Thoracic aorta (tissue), 2 donors: ENCODE data around the gene SLC5A6. TPM values are rescaled to one million over a fixed set of nuclear protein-coding genes. Genes with fewer than 3 reads are reported as not detected.

ENCODE experiments used
- ATAC-seq: fragments of 150-250 bp; one replicate; pipeline ENCODE4 v1.8.0; 2017; ENCODE audit warnings: low read depth; ENCODE audit not compliant: insufficient number of reproducible peaks, low FRiP score
- DNase-seq: peaks from one replicate; pipeline ENCODE4 v3.0.0-alpha.2; 2020; ENCODE audit warnings: low spot score
- H3K27ac ChIP-seq, 2 donors: fragments of 200-600 bp; sonication (generic); 1 replicate in 1 of 2; 2 replicates in 1 of 2; pipeline ENCODE4 v1.5.1; 2016; ENCODE audit warnings: mild to moderate bottlenecking in 2 of 2, moderate library complexity in 2 of 2
- H3K27me3 ChIP-seq: fragments of 200-600 bp; sonication (generic); replicated peaks from 2 replicates; pipeline ENCODE4 v1.6.0; 2016; ENCODE audit warnings: mild to moderate bottlenecking; ENCODE audit not compliant: insufficient read depth
- H3K36me3 ChIP-seq: fragments of 200-600 bp; sonication (generic); one replicate; pipeline ENCODE4 v1.5.1; 2016
- H3K4me1 ChIP-seq, 2 donors: fragments of 200-600 bp; sonication (generic); 1 replicate in 1 of 2; 2 replicates in 1 of 2; pipeline versions ENCODE4 v1.5.1 to v1.6.0; 2016; ENCODE audit warnings: low read depth in 2 of 2, mild to moderate bottlenecking in 1 of 2; ENCODE audit not compliant: control insufficient read depth in 1 of 2
- H3K4me3 ChIP-seq: fragments of 200-600 bp; sonication (generic); 2 replicates; pipeline ENCODE4 v1.5.1; 2016; ENCODE audit warnings: mild to moderate bottlenecking
- H3K9me3 ChIP-seq: fragments of 200-600 bp; sonication (generic); 2 replicates; pipeline ENCODE4 v1.5.1; 2016
- CTCF ChIP-seq: fragments of 200-600 bp; sonication (generic); IDR thresholded peaks from one replicate; pipeline ENCODE4 v1.5.1; 2019; ENCODE audit warnings: antibody characterized with exemption
- total RNA-seq, 2 donors: library from RNA; depleted of rRNA; stranded (reverse); fragments of >200 nt; gene quantifications; one replicate each; pipeline versions ENCODE4 v1.1.0 to v1.2.3, GENCODE V29; 2016

The SLC5A6 gene
- total RNA-seq, 2 donors from 2014 or later = 26.0 to 51.2 TPM

GRCh38 chr2:27212626-27213471, 781 bp upstream of the SLC5A6 start:
- peaks cover 5% of the 10 kb centered on the region for H3K36me3 ChIP-seq
- H3K9me3 ChIP-seq = no peaks in the 10 kb centered on the region
- peaks cover 9 to 29% of the 10 kb centered on the region in 2 donors for H3K4me1 ChIP-seq
- TF ChIP-seq CTCF = no peak
- peak overlapping the region; percentile 89 to 96 for H3K27ac ChIP-seq
- DNase-seq = no peak
- H3K4me3 ChIP-seq = peak overlapping the region; percentile 87
- no peak for ATAC-seq
- no peaks in the 10 kb centered on the region for H3K27me3 ChIP-seq

DNA sequence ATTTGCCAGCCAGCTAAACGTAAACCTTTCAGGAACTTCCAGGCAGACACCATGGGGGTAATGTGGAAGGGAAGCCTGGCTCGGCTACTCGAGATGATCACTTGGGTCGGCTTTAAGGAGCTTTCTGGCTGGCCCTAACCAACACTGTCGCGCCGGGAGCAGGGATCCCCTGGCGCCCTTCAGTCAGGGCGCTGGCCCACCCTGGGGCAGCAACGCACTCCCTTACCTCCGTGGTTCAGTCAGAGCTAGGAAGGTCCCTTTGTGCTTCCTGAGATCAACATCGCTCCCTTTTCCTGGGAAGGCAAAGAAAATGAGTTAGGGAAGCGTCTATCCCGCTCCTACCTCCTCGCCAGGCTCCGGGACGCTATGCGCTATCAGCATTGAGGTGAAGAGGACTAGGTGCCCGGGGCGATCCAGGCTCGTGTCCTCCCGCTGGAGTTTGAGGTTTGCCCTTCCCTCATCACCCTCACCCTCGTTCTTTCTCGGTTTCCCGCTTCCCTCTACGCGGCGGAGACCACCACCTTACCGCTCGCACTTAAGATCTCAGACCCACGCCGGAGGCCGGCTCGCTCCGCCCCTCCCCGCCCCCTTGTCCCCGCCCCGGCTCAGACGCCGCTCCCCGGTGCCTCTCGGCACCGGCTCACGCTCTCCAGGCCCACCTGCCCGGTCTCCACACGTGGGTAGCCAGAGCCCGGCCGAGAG, 676 bp downstream of the SLC5A6 start:
- Histone ChIP-seq H3K4me3 (peak overlapping the region; percentile 87), H3K4me1 (peaks cover 9 to 17% of the 10 kb centered on the region in 2 donors), H3K27ac (peak overlapping the region; percentile 89 to 96), H3K9me3 (no peaks in the 10 kb centered on the region), H3K36me3 (peaks cover 11% of the 10 kb centered on the region), H3K27me3 (no peaks in the 10 kb centered on the region)
- no peak for ATAC-seq
- DNase-seq = no peak
- no peak for TF ChIP-seq CTCF

GRCh38 chr2:27209621-27210401, 2.3 kb downstream of the SLC5A6 start:
- H3K27ac ChIP-seq = no peak overlapping the region
- no peak for TF ChIP-seq CTCF
- H3K4me3 ChIP-seq = no peak overlapping the region
- H3K9me3 ChIP-seq = no peaks in the 10 kb centered on the region
- ATAC-seq (no peak), DNase-seq (no peak)
- H3K4me1 ChIP-seq = peaks cover 9 to 16% of the 10 kb centered on the region in 2 donors
- H3K36me3 ChIP-seq = peaks cover 17% of the 10 kb centered on the region
- H3K27me3 ChIP-seq = no peaks in the 10 kb centered on the region

- TF ChIP-seq CTCF = no peak
- H3K27ac ChIP-seq = no peak overlapping the region
- peaks cover 9 to 15% of the 10 kb centered on the region in 2 donors for H3K4me1 ChIP-seq
- no peak for ATAC-seq
- H3K4me3 ChIP-seq = no peak overlapping the region
- no peaks in the 10 kb centered on the region for H3K9me3 ChIP-seq
- peaks cover 25% of the 10 kb centered on the region for H3K36me3 ChIP-seq
- no peak for DNase-seq
- no peaks in the 10 kb centered on the region for H3K27me3 ChIP-seq
These were observed 3.5 kb downstream of the SLC5A6 start for GRCh38 chr2:27208486-27209050.
